Fibroblast of villous mesenchyme (primary cell): Measurements from ENCODE around the gene IL1R1. TPM values are rescaled to one million over a fixed set of nuclear protein-coding genes. Genes with fewer than 3 reads are reported as not detected.

Experiments used
- DNase-seq: peaks from one replicate; pipeline ENCODE4 v3.0.0-alpha.2; 2010; ENCODE audit warnings: low read depth
- H3K4me3 ChIP-seq: 2 replicates; pipeline ENCODE4 v1.5.1; 2011; ENCODE audit warnings: low read depth, mild to moderate bottlenecking, low read length
- total RNA-seq: library from RNA; depleted of rRNA; stranded (reverse); fragments of >200 nt; gene quantifications from 2 replicates; pipeline ENCODE4 v1.2.3, GENCODE V29; 2012
- TF ChIP-seq, protein P1 (sequence below): IDR thresholded peaks from 2 replicates; pipeline ENCODE4 v1.5.1; 2012; ENCODE audit warnings: low read depth, mild to moderate bottlenecking, low read length; ENCODE audit not compliant: insufficient read depth

The IL1R1 gene
- 35.8 and 62.6 TPM in 2 replicates for total RNA-seq

DNA sequence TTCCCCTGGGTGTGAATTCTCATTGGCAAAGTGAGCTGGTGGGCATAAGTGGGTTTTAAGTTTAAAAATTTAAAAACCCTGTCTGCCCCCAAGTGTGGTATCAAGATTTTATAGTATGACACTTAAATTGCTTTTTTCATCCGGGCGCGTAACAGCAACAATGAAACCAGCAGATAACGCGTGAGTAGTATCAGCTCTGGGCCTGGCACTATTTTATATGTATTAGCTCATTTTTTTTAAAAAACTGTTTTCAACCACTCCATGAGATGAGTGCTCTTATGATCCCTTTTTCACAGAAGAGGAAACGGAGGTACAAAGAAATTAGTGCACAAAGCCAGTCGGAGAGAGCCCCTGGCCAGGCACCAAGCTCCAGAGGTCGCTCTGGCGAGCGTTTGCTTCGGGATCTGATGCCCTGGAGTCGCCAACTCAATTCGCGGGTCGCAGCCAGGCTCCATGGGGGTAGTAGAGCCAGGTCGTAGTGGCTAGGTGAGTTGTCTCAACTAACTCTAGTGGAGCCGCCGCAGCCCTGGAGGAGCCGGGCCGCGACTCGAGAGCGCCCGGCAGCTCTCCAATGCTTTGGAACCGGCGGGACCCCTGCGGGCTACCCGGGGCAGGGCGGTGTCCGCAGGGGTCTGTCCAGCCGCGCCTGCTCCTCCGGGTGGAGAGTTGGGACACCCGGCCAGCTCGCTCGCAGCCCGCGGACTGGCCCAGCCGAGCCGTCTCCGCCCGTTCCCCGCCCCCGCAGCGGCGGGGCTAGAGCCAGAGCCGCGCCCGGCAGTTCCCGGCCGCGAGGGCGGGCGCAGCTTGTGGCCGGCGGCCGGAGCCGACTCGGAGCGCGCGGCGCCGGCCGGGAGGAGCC lies at the start of gene IL1R1:
IL1R1 (plus strand) TSS at position 777 of the 859 bp plus-strand sequence. CDS start 14,979 bp downstream, outside the sequence.
- TF ChIP-seq, protein P1, sequence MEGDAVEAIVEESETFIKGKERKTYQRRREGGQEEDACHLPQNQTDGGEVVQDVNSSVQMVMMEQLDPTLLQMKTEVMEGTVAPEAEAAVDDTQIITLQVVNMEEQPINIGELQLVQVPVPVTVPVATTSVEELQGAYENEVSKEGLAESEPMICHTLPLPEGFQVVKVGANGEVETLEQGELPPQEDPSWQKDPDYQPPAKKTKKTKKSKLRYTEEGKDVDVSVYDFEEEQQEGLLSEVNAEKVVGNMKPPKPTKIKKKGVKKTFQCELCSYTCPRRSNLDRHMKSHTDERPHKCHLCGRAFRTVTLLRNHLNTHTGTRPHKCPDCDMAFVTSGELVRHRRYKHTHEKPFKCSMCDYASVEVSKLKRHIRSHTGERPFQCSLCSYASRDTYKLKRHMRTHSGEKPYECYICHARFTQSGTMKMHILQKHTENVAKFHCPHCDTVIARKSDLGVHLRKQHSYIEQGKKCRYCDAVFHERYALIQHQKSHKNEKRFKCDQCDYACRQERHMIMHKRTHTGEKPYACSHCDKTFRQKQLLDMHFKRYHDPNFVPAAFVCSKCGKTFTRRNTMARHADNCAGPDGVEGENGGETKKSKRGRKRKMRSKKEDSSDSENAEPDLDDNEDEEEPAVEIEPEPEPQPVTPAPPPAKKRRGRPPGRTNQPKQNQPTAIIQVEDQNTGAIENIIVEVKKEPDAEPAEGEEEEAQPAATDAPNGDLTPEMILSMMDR = no peak
- DNase-seq = peak; percentile 80
- H3K4me3 ChIP-seq = peak within 1 kb of the TSS; percentile 92

GRCh38 chr2:102093662-102094061 lies 48.9 kb upstream of the IL1R1 start:
- TF ChIP-seq, protein P1 = no peak
- no peak for DNase-seq
- no peak overlapping the region for H3K4me3 ChIP-seq

DNA sequence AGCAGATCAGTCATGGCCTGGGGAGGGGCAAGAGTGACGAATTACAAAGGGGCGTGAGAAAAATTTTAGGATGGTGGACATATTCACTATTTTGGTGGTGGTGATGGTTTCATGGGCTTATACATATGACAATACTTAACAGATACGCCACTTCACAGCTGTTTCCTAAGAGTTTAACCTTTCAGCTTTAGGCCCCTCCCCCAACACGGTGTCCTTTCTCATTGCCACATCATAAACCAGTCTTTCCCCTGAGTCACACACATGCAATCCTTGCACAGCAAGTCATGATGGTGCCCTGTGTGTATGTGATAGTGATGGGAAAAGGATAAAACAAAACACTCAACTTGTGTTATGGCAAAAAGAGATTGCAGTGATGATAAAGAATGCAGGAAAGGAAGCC lies 47.6 kb upstream of the IL1R1 start:
- peak; percentile 99 for DNase-seq
- H3K4me3 ChIP-seq = no peak overlapping the region
- TF ChIP-seq, protein P1 = no peak

DNA sequence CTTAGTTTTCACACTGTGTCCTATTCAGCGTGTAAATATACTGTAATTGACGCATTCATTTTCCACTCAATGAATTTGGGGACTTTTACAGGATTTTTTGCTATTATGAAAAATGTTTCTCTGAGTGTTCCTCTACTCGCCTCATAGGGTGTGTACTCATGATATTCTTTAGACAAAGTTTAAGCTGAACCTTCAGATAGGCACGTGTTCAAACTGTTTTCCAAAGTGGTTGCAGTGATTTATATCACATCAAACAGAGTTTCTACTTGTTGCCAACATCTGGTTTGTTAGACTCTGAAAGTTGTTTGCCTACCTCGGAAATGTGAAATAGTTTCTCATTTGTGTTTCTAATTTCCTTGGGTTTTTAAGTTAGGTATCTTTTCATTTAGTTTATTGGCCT lies 46.4 kb upstream of the IL1R1 start:
- DNase-seq = peak; percentile 48
- TF ChIP-seq, protein P1 = no peak
- no peak overlapping the region for H3K4me3 ChIP-seq

GRCh38 chr2:102098756-102099155 lies 43.8 kb upstream of the IL1R1 start:
- no peak overlapping the region for H3K4me3 ChIP-seq
- no peak for DNase-seq
- TF ChIP-seq, protein P1 = no peak

DNA sequence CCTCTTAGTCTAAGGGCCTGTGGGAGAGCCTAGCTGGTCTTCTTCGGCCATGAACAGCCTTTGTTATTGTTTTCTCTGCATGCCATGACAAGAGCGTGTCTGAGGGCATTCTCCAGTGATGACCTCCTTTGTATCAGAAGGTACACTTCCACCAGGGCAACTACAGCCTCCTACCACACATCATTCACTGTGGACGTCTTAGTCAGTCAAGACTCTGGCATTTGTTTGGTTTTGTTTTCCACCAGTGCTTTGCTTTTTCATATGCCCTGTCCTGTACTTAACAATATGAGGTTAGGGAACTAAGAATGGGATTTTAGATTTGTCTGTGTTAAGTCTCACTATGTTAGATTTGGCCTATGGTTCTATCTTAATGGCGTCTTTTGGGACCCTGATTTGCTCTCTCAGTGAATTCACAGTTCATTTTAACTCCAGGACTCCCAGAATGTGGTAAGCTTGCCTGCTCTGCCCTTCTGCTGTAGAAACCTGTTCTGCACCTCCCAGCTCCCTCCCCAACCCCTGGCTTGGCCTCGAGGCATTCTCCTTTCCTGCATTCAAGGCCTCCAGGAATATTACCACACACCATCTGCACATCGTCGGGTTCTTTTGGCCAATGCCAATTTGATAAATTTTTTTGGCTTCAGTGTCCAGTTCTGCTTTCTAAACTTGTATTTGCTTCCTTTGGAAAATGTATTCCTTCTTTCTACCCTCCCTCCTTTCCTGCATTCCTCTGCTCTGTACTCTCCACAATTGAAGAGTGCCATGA lies 42.8 kb upstream of the IL1R1 start:
- TF ChIP-seq, protein P1 = no peak
- H3K4me3 ChIP-seq = no peak overlapping the region
- DNase-seq = peak; percentile 67
